Activated CD8-positive, alpha-beta T cell treated with anti-CD3 and anti-CD28 coated beads for 36 hours (primary cell): ENCODE data around the gene LCORL. TPM values are rescaled to one million over a fixed set of nuclear protein-coding genes. Genes with fewer than 3 reads are reported as not detected.

Experiments used
- ATAC-seq: fragments of 200-7000 bp; cut with Tn5 transposase; one replicate; pipeline ENCODE4 v1.10.0; 2021; ENCODE audit warnings: mild to moderate bottlenecking, moderate library complexity
- CTCF ChIA-PET: fragments of 350-600 bp; sonication (Branson Sonifier 250); formaldehyde crosslinking; loops from one replicate; lab custom pipeline; 2021; ENCODE audit warnings: antibody characterized with exemption; lab: Charles Lee
- POLR2A ChIA-PET: fragments of 350-600 bp; sonication (Branson Sonifier 250); formaldehyde crosslinking; loops from one replicate; lab custom pipeline; 2021; ENCODE audit warnings: antibody characterized with exemption; lab: Charles Lee
- DNase-seq: peaks from one replicate; pipeline ENCODE4 v3.0.0-alpha.2; 2020
- H3K27ac Mint-ChIP-seq: one replicate; pipeline ENCODE4 v1.8.0; 2021; ENCODE audit warnings: mild to moderate bottlenecking, mixed read lengths
- H3K27me3 Mint-ChIP-seq: one replicate; pipeline ENCODE4 v1.8.0; 2021; ENCODE audit warnings: mixed read lengths
- H3K36me3 Mint-ChIP-seq: one replicate; pipeline ENCODE4 v1.8.0; 2021; ENCODE audit warnings: low read depth, mixed read lengths
- H3K4me1 Mint-ChIP-seq: one replicate; pipeline ENCODE4 v1.8.0; 2021; ENCODE audit warnings: low read depth, mixed read lengths
- H3K4me3 Mint-ChIP-seq: one replicate; pipeline ENCODE4 v1.8.0; 2021; ENCODE audit warnings: mild to moderate bottlenecking, moderate library complexity, mixed read lengths
- H3K9me3 Mint-ChIP-seq: one replicate; pipeline ENCODE4 v1.8.0; 2021; ENCODE audit warnings: mixed read lengths
- intact Hi-C: fragments of 100-400 bp; cut with micrococcal nuclease; formaldehyde crosslinking; loops from one replicate; pipeline ENCODE4 v1.10.0; 2022
- total RNA-seq, 2 experiments: library from RNA; stranded (reverse); gene quantifications; one replicate each; pipeline ENCODE4 v1.2.3, GENCODE V29; 2021
- TF ChIP-seq, protein P1 (sequence below): fragments of 200-600 bp; IDR thresholded peaks from one replicate; pipeline ENCODE4 v1.8.0; 2022; ENCODE audit warnings: antibody characterized with exemption, mild to moderate bottlenecking

Gene LCORL
- total RNA-seq, 2 experiments from 2014 or later, result 8.9 to 10.3 TPM

DNA sequence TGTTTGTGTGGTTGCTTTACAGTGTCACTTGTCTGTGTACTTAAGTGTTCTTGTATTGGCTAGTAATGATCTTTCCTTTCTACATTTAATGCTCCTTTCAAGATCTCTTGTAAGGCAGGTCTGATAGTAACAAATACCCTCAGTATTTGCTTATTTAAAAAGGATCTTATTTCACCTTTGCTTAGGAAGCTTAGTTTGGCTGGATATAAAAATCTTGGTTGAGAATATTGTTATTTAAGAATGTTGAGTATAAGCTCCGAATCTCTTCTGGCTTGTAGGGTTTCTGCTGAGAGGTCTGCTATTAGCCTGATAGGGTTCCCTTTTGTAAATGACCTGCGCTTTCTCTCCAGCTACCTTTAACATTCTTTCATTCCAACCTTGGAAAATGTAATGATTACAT lies 35.7 kb downstream of the LCORL start:
- ATAC-seq (no peak), DNase-seq (no peak)
- intact Hi-C loops, result no loop called here
- H3K27ac Mint-ChIP-seq, result no peak overlapping the region
- H3K4me1 Mint-ChIP-seq, result no peaks in the 10 kb centered on the region
- ChIA-PET POLR2A (interaction anchor here (0.6 kb wide), 1 partner anchor 11 kb away, joined by 3 read pairs; no protein-coding TSS in a partner anchor), CTCF (no interaction called here)
- H3K4me3 Mint-ChIP-seq, result no peak overlapping the region
- peaks cover 8% of the 10 kb centered on the region for H3K36me3 Mint-ChIP-seq
- peaks cover 34% of the 10 kb centered on the region for H3K9me3 Mint-ChIP-seq
- H3K27me3 Mint-ChIP-seq, result no peaks in the 10 kb centered on the region
- TF ChIP-seq, protein P1, sequence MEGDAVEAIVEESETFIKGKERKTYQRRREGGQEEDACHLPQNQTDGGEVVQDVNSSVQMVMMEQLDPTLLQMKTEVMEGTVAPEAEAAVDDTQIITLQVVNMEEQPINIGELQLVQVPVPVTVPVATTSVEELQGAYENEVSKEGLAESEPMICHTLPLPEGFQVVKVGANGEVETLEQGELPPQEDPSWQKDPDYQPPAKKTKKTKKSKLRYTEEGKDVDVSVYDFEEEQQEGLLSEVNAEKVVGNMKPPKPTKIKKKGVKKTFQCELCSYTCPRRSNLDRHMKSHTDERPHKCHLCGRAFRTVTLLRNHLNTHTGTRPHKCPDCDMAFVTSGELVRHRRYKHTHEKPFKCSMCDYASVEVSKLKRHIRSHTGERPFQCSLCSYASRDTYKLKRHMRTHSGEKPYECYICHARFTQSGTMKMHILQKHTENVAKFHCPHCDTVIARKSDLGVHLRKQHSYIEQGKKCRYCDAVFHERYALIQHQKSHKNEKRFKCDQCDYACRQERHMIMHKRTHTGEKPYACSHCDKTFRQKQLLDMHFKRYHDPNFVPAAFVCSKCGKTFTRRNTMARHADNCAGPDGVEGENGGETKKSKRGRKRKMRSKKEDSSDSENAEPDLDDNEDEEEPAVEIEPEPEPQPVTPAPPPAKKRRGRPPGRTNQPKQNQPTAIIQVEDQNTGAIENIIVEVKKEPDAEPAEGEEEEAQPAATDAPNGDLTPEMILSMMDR, result no peak

DNA sequence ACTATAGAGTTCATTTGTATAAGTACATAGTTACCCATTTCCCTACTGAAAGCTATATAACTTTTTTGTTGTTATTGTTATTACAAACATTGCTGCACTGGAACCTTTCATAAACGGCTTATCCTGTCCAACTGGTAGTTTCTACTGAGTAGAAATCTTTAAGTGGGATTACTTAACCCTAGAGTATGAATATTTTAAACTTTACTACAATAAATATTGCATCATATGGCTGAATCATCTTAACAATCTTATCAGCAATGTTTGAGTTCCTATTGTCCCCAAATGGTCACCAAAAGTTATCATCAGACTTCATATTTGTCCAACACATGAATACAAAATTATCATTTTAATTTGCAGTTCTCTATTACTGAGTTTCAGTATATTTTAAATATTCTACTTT lies 40.5 kb downstream of the LCORL start:
- H3K4me1 Mint-ChIP-seq, result no peaks in the 10 kb centered on the region
- H3K27me3 Mint-ChIP-seq, result no peaks in the 10 kb centered on the region
- peaks cover 7% of the 10 kb centered on the region for H3K36me3 Mint-ChIP-seq
- ATAC-seq (no peak), DNase-seq (no peak)
- TF ChIP-seq, protein P1, result no peak
- intact Hi-C loops, result no loop called here
- H3K4me3 Mint-ChIP-seq, result no peak overlapping the region
- no peak overlapping the region for H3K27ac Mint-ChIP-seq
- CTCF ChIA-PET, result no interaction called here
- peaks cover 31% of the 10 kb centered on the region for H3K9me3 Mint-ChIP-seq
- POLR2A ChIA-PET, result no interaction called here

DNA sequence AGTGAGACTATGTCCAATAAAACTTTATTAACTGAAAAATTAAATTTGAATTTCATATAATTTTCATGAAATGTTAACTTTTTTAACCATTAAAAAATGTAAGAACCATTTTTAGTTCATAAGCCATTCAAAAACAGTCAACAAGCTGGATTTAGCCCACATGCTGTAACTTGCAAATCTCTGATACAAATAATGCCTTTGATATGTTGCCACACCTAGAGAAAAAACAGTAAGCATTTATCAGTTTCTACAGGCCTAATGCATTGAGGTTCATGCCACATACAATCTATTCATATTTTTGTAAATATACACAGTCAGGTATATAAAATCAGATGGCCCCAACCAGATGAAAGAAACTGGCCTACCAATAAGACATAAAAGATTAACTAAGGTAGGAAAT lies 52.8 kb downstream of the LCORL start:
- TF ChIP-seq, protein P1, result no peak
- DNase-seq, result no peak
- Mint-ChIP-seq H3K9me3 (no peaks in the 10 kb centered on the region), H3K4me1 (no peaks in the 10 kb centered on the region), H3K27me3 (no peaks in the 10 kb centered on the region), H3K27ac (no peak overlapping the region), H3K4me3 (no peak overlapping the region), H3K36me3 (no peaks in the 10 kb centered on the region)
- ATAC-seq, result no peak
- CTCF ChIA-PET, result no interaction called here
- intact Hi-C loops, result no loop called here
- POLR2A ChIA-PET, result no interaction called here

DNA sequence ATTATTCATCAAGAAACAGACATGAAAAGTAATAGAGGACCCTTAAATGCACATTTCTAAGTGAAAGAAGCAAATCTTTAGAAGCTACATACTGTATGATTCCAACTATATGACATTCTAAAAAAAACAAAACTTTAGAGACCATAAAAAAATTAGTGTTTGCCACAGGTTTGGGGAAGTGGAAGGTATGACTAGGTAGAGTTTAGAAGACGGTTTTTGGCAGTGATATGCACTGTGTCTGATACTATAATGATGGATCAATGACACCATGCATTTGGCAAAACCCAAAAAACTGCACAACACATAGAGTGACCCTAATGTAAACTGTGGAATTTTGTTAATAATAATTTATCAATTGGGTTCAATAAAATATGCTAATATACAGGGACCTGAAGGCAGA lies 54.5 kb downstream of the LCORL start:
- no peaks in the 10 kb centered on the region for H3K9me3 Mint-ChIP-seq

DNA sequence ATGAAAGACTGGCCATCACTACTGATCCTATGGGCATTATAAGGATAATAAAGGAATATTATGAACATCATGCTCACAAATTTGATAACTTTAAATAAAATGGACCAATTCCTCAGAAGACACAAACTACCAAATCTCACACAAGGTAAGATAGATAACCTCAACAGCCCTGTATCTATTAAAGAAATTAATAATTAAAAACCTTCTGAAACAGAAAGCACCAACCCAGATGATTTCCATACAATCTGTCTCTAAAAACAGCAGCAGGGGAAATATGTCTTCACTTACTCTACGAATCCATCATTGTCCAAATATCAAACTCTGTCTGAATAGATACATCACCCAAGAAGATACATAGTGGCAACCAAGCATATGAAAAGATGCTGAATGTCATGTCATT lies 55.2 kb downstream of the LCORL start:
- no peak for DNase-seq
- intact Hi-C loops, result no loop called here
- CTCF ChIA-PET, result no interaction called here

More for the DNA sequence above, 54.5 kb downstream of the LCORL start:
- ChIA-PET CTCF (no interaction called here), POLR2A (no interaction called here)
- no peak for DNase-seq
- Mint-ChIP-seq H3K4me1 (no peaks in the 10 kb centered on the region), H3K27ac (no peak overlapping the region), H3K27me3 (no peaks in the 10 kb centered on the region), H3K4me3 (no peak overlapping the region), H3K36me3 (peaks cover under 1% of the 10 kb centered on the region)
- intact Hi-C loops, result no loop called here
- TF ChIP-seq, protein P1, result no peak
- ATAC-seq, result no peak

More for the DNA sequence above, 55.2 kb downstream of the LCORL start:
- Mint-ChIP-seq H3K27ac (no peak overlapping the region), H3K9me3 (no peaks in the 10 kb centered on the region), H3K27me3 (no peaks in the 10 kb centered on the region), H3K36me3 (peaks cover 2% of the 10 kb centered on the region), H3K4me1 (no peaks in the 10 kb centered on the region), H3K4me3 (no peak overlapping the region)
- ATAC-seq, result no peak
- POLR2A ChIA-PET, result no interaction called here
- TF ChIP-seq, protein P1, result no peak
